ENCODE results near the gene SULT1C4.

SULT1C4 gene

GRCh38 chr2:108370080-108370479 lies 7.7 kb upstream of the SULT1C4 start:
- peak; percentile 40 for DNase-seq (ENCODE audit: low read depth)

- no peak for DNase-seq (ENCODE audit: low read depth)
Measured at GRCh38 chr2:108376774-108377173, 980 bp upstream of the SULT1C4 start.

- peak; percentile 57 for DNase-seq (ENCODE audit: low read depth)
Measured at GRCh38 chr2:108377401-108377800, 353 bp upstream of the SULT1C4 start.

GRCh38 chr2:108378851-108379250 lies 1.1 kb downstream of the SULT1C4 start:
- DNase-seq (ENCODE audit: low read depth): no peak

- DNase-seq (ENCODE audit: low read depth): no peak
Measured at GRCh38 chr2:108382196-108382595, 4.4 kb downstream of the SULT1C4 start.

- no peak for DNase-seq (ENCODE audit: low read depth)
Measured at GRCh38 chr2:108383146-108383830, 5.5 kb downstream of the SULT1C4 start.

- DNase-seq (ENCODE audit: low read depth): no peak
Measured at GRCh38 chr2:108384662-108385393, 7.1 kb downstream of the SULT1C4 start.

GRCh38 chr2:108385411-108386071 lies 7.8 kb downstream of the SULT1C4 start:
- DNase-seq (ENCODE audit: low read depth): no peak

GRCh38 chr2:108388045-108388444 lies 10.3 kb downstream of the SULT1C4 start:
- DNase-seq (ENCODE audit: low read depth): no peak

GRCh38 chr2:108390340-108390739 lies 12.6 kb downstream of the SULT1C4 start:
- no peak for DNase-seq (ENCODE audit: low read depth)

GRCh38 chr2:108392029-108392428 lies 14.3 kb downstream of the SULT1C4 start:
- no peak for DNase-seq (ENCODE audit: low read depth)

- DNase-seq (ENCODE audit: low read depth): no peak
Measured at GRCh38 chr2:108393197-108393596, 15.4 kb downstream of the SULT1C4 start.

GRCh38 chr2:108395155-108395554 lies 17.4 kb downstream of the SULT1C4 start:
- no peak for DNase-seq (ENCODE audit: low read depth)

GRCh38 chr2:108396845-108397244 lies 19.1 kb downstream of the SULT1C4 start:
- DNase-seq (ENCODE audit: low read depth): peak; percentile 48

GRCh38 chr2:108399479-108399878 lies 21.7 kb downstream of the SULT1C4 start:
- peak; percentile 25 for DNase-seq (ENCODE audit: low read depth)

- DNase-seq (ENCODE audit: low read depth): no peak
Measured at GRCh38 chr2:108401800-108402199, 24.0 kb downstream of the SULT1C4 start.

- DNase-seq (ENCODE audit: low read depth): peak; percentile 74
Measured at GRCh38 chr2:108403494-108403893, 25.7 kb downstream of the SULT1C4 start.

GRCh38 chr2:108404784-108405397 lies 27.1 kb downstream of the SULT1C4 start:
- DNase-seq (ENCODE audit: low read depth): no peak

GRCh38 chr2:108407864-108408729 lies 30.3 kb downstream of the SULT1C4 start:
- DNase-seq (ENCODE audit: low read depth): peak; percentile 54

GRCh38 chr2:108409768-108410167 lies 32.0 kb downstream of the SULT1C4 start:
- peak; percentile 86 for DNase-seq (ENCODE audit: low read depth)

- peak; percentile 96 for DNase-seq (ENCODE audit: low read depth)
Measured at GRCh38 chr2:108412995-108413710, 35.4 kb downstream of the SULT1C4 start.
